SH-SY5Y (cell line): ENCODE results near the gene KIAA1755.

Experiments used
- GATA2 ChIP-seq: IDR thresholded peaks from 2 replicates; pipeline ENCODE4 v1.6.1; 2011; ENCODE audit warnings: mild to moderate bottlenecking, low read depth, low read length
- GATA3 ChIP-seq: IDR thresholded peaks from 2 replicates; pipeline ENCODE4 v1.6.1; 2011; ENCODE audit warnings: low read depth, mild to moderate bottlenecking, low read length, moderate library complexity

KIAA1755 gene

DNA sequence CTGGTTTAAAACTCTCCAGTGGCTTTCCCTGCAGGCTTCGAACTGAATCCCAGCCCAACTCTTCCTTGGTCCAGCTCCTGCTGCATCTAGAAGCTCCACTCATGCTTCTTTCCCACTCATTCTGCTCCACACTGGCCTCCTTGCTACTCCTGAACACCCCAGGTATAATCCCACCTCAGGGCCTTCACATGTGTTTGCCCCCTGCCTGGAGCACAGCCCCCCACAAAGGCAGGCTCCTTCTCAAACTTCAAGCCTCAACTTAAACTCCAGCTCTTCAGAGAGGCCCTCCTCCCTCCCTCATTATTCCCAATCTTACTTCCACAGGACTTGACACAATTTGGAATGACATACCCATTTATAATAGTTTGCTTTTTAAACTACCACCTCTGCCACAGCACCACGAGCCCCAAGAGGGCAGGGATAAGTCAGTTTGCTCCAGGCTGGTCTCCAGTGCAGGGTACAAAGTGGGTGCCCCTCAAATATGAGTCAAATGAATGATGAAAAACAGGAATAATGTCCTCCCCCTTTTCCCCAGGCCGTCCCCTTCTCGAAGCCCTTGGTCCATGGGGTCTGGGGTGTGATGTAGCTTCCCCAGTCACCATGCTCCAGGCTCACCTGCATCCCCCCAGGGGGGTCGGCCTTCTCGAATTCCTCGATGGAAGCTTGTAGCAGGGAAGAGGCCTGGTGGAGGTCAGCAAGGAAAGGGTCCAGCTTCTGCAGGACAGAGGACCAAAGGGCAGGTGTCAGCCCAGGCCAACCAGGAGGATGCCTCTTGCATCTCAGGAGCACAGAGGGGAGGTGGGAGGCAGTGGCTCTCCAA, 37.4 kb downstream of the KIAA1755 start:
- TF ChIP-seq GATA2 (no peak; the same call in 1 of the 2 replicates), GATA3 (no peak)

DNA sequence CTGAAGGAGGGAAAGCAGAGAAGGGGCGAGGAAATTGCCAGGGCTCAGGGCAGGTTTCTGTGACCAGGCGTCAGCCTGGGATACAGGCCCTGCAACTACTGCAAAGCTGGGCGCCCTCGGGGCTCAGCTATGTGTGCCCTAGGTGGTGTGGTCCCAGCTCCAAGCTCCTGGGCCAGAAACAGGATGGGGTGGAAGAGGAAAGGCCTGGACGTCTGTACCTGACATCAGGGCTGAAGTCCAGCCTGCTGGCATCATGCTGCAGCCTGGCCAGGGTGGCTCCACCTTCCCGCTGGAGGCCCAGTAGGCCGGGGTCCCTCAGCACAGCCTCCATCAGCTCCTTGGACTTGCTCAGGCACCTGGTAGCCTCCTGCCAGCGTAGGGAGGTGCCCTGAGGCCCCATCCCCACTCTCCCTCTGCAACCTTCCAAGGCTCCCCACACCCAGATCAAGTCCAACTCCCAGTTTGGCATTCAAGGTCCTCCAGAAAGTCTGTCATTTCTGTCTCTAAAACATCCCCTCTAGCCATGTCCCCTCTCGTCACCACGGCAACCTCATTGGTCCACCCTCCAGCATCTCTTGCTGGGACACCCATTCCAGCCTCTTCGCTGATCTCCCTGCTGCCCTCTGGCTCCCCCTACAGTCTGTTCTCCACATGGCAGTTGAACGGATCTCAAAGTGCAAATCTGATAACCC, 38.2 kb downstream of the KIAA1755 start:
- peak; percentile 43; the same call in 1 of the 2 replicates for TF ChIP-seq GATA2
- no peak for TF ChIP-seq GATA3

DNA sequence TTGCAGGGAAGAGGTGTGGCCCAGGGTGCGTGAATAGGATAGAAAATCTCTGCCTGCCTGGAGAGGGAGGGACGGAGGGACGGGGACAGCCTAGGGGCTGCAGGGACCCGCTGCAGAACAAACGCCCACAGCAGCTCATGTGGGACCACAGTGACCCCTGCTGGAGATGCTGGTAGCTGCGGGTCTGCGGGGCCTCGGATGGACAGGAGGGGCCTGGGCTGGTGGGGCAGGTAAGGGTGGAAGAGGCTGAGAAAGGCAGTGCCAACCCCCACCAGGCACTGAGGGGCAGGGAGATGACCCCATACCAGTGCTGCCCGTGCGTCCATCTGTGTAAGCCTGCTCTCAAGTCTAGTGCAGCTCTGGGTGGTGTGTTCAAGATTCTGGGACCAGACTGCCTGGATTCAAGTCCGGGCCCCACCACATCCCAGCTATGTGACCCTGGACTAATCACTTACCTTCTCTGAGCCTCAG, 39.4 kb downstream of the KIAA1755 start:
- TF ChIP-seq GATA2 (no peak), GATA3 (no peak)

DNA sequence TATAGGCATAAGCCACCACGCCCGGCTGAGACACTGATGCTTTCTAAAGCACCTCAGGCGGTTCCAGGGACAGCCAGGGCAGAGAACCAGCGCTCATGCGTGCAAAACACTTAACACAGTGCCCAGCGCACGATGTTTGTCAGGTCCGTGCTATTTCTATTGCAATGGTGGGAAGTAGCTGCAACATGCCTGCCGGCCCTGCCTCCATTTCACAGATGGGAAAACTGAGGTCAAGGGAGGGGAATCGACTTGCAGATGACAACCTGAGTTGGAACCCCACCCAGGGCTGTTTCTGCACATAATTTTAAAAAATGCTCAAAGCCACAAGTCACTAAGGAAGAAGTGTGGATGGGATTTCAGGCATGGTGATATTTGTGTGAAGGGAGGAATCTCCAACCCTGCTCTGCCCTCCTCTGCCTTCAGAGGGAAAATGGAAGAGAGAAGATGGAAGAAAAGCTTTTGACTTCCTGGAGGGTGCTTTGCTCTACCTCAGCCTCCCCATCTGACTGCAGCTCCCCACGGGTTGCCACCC, 39.9 kb downstream of the KIAA1755 start:
- TF ChIP-seq GATA2 (no peak), GATA3 (no peak)

DNA sequence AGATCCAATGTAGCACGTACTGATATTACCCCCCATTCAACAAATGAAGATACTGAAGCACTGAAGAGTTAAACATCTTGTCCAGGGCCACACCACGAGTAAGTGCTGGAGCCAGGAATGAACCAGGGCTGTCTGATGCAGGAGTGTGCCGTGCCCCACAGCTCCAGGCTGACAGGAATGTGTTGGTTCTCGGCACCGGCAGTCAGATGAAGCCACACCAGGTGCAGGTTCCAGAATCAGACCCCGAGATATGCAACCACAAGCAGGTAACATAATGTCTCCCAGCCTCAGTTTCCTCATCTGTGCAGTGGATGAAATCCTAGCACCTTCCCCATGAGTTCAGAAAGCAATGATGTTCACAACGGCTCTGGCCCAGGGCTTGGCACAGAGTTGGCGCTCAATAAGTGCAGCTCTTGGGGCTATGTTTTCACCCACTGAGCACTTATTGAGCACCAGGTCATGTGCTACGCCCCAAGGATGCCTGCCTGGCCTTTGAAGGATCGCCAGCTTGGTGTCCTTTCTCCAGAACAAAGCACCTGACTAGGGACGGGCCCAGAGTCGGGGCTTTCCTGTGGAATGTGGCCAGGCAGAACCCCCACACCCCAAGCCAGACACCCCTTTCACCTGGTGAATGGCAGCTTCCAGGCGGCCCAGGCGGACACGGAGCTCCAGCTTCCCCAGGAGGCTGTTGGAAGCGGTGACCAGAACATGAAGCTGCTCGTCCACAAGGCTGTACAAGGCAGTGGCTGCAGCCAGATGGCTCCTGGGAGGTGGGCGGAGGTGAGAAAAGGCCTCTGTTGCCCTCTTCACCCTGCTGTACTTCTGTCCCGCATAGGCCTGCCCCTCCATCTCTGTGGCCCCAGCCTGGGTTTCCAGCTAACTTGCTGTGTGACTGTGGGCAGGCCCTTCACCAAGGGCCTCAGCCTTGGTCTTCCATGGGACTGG, 41.3 kb downstream of the KIAA1755 start:
- TF ChIP-seq GATA3 (no peak), GATA2 (no peak)

DNA sequence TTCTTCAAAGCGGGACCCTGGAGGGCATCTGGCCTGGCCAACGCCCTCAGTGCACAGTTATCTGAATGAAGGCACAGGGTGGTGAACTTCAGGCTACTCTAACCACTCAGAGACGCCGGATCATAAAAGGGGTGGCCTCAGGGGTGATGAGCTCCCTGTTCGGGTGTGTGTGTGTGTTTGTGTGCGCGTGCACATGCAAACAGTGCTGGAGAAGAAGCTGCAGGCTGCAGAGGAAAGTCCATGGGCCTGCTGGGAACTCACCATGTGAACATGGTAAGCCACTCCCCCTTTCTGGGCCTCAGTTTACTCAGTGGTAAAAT, 42.0 kb downstream of the KIAA1755 start:
- TF ChIP-seq GATA3, result no peak
- TF ChIP-seq GATA2, result no peak

DNA sequence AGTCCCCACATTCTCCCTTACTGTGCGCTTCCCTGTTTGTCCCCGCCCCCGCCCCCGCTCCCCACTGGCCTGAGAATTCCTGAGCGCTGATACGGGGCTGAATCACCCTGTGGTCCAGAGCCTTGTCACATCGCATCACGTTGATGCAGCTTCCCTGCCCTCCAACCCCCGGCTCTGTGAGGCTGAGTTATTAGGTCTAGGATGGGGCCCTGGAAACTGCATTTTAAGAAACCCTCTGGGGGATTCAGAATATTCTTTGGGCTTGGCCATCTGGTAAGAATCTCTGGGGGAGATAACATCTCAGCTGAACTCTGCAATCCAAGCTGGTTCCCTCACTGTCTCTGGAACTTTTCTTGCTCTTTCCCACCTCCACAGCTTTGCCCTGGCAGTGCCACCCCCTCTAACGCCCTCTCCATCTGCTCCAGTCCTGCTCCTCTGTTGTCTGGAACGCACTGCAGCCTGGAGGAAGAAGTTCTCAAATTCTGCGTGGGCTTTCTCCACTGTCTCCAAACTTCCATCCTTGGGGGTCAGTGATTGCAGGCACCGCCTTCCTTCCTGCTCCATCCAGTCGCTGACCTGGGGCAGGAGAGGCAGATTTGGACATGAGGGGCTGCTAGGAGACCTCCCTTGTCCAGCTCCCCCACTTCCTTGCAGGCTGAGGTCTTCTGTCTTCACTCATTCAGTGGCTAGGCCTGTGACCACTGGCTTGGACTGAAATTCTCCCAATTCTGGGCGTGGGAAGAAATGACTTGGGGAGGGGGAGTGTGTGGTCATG, 42.6 kb downstream of the KIAA1755 start:
- TF ChIP-seq GATA2 (peak; percentile 78), GATA3 (no peak)

DNA sequence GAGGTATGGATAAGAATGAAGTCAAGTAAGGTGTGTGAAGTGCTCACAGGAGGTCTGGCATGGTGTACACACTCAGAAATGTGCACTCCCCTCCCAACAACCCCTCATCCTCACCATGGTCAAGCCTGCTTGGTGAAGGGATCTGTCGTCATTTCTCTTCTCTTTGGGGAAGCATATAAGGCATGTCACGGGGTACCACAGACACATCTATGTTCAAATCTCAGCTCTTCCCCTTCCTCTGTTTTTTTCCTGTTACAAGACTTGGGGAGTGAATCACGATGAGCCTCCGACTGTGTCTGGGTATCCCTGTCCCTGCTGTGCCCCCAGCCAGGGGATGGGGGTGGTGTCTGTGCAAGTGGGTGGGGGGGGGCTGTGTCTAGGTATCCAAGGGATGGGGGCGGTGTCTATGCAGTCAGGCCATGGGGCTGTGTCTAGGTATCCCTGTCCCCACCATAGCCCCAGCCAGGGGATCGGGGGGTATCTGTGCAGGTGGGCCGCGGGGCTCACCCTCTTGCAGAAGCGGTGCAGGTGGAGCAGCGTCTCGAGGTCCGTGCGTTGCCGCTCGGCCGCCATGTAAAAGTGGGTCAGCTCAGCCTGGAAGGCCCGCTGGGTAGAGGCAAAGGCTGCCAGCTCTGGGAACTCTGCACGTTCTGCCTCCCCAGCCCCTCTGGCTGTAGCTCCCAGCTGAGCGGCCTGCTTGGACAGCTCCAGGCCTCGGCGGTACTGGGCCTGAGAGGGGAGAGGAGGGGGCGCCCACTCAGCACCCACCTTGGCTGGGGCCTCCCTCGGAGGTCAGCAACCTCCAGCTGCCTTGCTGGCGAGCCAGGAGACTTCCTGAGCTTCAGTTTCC, 43.6 kb downstream of the KIAA1755 start:
- no peak for TF ChIP-seq GATA2
- TF ChIP-seq GATA3, result no peak

DNA sequence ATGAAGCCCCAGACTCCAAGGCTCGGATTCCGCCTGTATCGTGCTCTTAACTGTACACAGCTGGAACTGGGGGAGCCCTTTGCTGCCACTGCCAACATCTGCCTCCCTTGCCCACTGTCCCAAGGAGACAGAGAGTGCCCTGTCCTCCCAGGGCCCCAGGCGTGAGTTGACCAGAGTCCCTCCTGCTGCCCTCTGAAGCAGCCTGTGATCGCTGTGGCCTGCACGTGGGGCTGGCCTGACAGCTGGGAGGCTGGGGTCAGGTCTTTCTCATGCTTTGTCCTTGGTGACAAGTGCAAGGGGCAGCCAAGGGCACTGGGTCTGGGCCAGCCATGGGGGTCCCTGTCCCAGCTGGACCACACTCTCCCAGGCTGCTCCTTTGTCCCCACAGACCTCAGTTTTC, 44.3 kb downstream of the KIAA1755 start:
- TF ChIP-seq GATA3, result no peak
- no peak for TF ChIP-seq GATA2

DNA sequence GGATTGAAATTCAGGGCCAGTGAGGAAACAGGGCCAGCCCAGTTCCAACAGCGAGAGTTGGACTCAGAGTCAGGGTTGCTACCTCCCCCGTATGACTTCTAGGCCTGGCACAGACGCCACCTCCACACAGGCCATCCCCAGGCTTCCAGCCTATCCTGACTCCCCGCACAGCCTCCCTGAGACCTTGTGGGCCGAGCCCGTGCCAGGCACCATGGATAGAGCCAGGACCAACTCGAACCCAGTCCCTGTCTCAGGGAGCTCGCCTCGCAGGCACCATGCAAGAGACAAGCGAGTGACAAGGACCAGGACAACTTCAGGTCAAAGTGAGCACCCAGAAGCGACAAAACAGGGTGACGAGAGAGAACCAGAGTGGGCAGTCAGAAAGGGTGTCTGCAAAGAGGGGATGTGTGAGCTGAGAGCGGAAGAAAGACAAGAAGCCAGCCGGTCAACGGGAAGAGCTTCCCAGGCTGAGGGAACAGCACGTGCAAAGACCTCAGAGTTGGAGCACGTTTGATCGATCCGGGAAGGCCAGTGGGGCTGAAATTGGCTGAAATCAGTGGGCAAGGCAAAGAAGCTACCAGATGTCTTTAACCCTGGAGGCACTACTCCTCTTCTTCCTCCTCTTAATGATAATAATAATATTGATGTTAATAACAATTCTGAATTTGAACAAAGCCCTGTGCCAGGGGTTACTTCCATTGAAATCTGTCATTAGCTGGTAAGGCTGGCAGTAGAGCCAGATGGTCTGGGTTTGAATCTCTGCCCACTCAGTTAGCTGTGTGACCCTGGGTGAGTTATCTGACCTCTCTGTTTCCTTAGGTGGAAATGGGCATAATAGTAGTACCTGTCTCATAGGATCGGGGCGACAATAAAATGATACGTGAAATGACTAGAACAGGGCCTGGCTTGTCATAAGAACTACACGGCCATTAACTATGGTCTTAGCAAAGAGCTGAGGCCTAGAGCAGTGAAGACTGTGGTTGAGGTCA, 45.0 kb downstream of the KIAA1755 start:
- TF ChIP-seq GATA3 (no peak), GATA2 (no peak)
